ENCODE measurements around the gene TTC27. TPM values are rescaled to one million over a fixed set of nuclear protein-coding genes. Genes with fewer than 3 reads are reported as not detected.

The TTC27 gene
- total RNA-seq, 1 donor from 2014 or later, result 44.9 TPM

DNA sequence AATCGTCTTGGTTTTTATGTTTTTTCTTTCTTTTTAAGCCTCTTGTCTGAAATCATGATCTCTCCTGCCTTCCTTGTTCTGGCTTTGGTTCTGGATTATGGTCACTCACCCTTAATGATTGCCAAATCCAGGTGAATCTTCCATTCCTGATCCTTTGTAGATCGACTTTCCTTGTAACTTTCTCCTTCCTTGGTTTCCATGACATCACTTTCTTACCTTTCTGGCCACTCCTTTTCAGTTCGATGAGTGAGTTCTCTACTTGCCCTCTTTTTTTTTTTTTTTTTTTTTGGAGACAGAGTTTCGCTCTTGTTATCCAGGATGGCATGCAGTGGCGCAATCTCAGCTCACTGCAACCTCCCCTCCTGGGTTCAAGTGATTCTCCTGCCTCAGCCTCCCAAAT is 179.8 kb downstream of the TTC27 start:
- Mint-ChIP-seq H3K27ac (no peak overlapping the region), H3K9me3 (no peaks in the 10 kb centered on the region), H3K4me3 (ENCODE audit: low read depth) (no peak overlapping the region), H3K27me3 (ENCODE audit: low read depth) (no peaks in the 10 kb centered on the region), H3K36me3 (ENCODE audit: low read depth) (peaks cover 18% of the 10 kb centered on the region), H3K4me1 (ENCODE audit: low read depth) (no peaks in the 10 kb centered on the region)
- intact Hi-C loops (cut with micrococcal nuclease), result no loop called here
- DNase-seq (ENCODE audit: low spot score), result no peak

DNA sequence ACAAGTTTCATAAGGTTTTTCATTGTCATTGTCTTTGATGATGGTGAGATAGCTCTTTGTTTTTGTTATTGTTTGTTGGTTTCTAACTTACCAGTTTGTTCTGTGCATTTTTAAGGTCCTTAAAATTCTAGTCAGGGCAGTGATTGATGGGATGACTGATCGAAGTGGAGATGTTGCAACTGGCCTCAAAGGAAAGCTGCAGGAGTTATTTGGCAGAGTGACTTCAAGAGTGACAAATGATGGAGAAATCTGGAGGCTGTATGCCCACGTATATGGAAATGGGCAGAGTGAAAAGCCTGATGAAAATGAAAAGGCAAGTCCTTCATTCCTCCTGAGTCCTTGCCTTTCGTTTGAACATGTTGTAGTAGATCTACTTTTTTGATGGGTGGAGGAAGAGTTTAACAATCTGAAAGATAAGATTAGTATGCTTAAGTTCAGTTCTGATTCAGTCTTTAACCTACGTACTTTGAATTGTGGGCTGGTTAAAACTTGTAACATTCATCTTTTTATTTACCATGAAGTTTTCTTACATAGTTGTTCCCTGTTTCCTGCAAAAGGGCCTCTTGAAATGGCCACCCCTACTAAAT is 183.2 kb downstream of the TTC27 start:
- DNase-seq (ENCODE audit: low spot score), result no peak
- intact Hi-C loops (cut with micrococcal nuclease), result no loop called here
- Mint-ChIP-seq H3K27ac (no peak overlapping the region), H3K36me3 (ENCODE audit: low read depth) (peaks cover 22% of the 10 kb centered on the region), H3K4me1 (ENCODE audit: low read depth) (no peaks in the 10 kb centered on the region), H3K27me3 (ENCODE audit: low read depth) (no peaks in the 10 kb centered on the region), H3K9me3 (no peaks in the 10 kb centered on the region), H3K4me3 (ENCODE audit: low read depth) (no peak overlapping the region)

DNA sequence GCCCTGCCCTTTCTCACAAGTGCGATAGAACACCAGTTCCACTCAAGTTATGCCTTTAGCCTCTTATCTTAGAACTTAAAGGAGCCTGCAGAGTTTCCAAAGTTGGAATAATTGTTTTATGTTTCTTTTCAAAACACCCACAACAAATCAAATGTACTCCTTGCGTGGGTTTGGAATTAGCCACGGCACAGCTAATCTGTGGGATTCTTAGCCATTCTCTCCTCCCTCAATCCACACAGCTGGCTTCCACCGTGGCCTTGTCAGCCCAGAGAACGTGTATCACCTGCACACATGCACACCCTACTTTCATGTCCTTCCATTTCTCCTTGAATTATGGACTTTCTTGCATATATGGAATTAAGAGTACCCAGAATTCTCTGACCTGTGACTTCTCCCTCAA is 183.8 kb downstream of the TTC27 start:
- peaks cover 22% of the 10 kb centered on the region for H3K36me3 Mint-ChIP-seq (ENCODE audit: low read depth)
- no peak overlapping the region for H3K27ac Mint-ChIP-seq
- no peak for DNase-seq (ENCODE audit: low spot score)
- intact Hi-C loops (cut with micrococcal nuclease), result no loop called here
- H3K4me3 Mint-ChIP-seq (ENCODE audit: low read depth), result no peak overlapping the region
- H3K9me3 Mint-ChIP-seq, result no peaks in the 10 kb centered on the region
- no peaks in the 10 kb centered on the region for H3K27me3 Mint-ChIP-seq (ENCODE audit: low read depth)
- no peaks in the 10 kb centered on the region for H3K4me1 Mint-ChIP-seq (ENCODE audit: low read depth)

- H3K27me3 Mint-ChIP-seq (ENCODE audit: low read depth), result no peaks in the 10 kb centered on the region
- intact Hi-C loops (cut with micrococcal nuclease), result no loop called here
- no peaks in the 10 kb centered on the region for H3K9me3 Mint-ChIP-seq
- H3K27ac Mint-ChIP-seq, result no peak overlapping the region
- H3K4me3 Mint-ChIP-seq (ENCODE audit: low read depth), result no peak overlapping the region
- no peaks in the 10 kb centered on the region for H3K4me1 Mint-ChIP-seq (ENCODE audit: low read depth)
- H3K36me3 Mint-ChIP-seq (ENCODE audit: low read depth), result peaks cover 23% of the 10 kb centered on the region
- no peak for DNase-seq (ENCODE audit: low spot score)
These were observed 184.5 kb downstream of the TTC27 start for GRCh38 chr2:32812316-32812715.

DNA sequence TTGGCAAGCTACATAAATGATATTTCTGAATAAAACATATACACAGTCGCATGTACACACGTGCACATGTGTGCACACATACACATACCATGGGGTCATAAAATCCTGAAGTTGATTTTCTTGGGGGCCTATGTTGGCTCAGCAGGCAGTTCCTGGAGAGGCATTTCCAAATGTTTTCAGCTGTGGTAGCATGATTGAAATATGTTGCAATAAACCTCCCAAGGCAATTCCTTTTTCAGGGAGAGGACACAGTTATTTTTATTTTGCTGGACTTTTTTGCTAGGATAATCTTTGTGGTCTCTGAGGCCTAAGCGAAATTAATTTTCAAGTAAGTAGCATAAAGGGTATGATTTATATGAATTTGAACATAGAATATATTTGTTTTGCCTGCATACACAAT is 192.2 kb downstream of the TTC27 start:
- H3K27me3 Mint-ChIP-seq (ENCODE audit: low read depth), result no peaks in the 10 kb centered on the region
- H3K4me3 Mint-ChIP-seq (ENCODE audit: low read depth), result no peak overlapping the region
- H3K36me3 Mint-ChIP-seq (ENCODE audit: low read depth), result peaks cover 6% of the 10 kb centered on the region
- no peaks in the 10 kb centered on the region for H3K9me3 Mint-ChIP-seq
- intact Hi-C loops (cut with micrococcal nuclease), result no loop called here
- H3K27ac Mint-ChIP-seq, result no peak overlapping the region
- no peaks in the 10 kb centered on the region for H3K4me1 Mint-ChIP-seq (ENCODE audit: low read depth)
- no peak for DNase-seq (ENCODE audit: low spot score)

GRCh38 chr2:32820701-32821100 is 192.9 kb downstream of the TTC27 start:
- Mint-ChIP-seq H3K27ac (no peak overlapping the region), H3K4me1 (ENCODE audit: low read depth) (no peaks in the 10 kb centered on the region), H3K27me3 (ENCODE audit: low read depth) (no peaks in the 10 kb centered on the region), H3K36me3 (ENCODE audit: low read depth) (peaks cover 6% of the 10 kb centered on the region), H3K4me3 (ENCODE audit: low read depth) (no peak overlapping the region), H3K9me3 (no peaks in the 10 kb centered on the region)
- no peak for DNase-seq (ENCODE audit: low spot score)
- intact Hi-C loops (cut with micrococcal nuclease), result no loop called here

GRCh38 chr2:32824070-32824809 is 196.4 kb downstream of the TTC27 start:
- H3K4me3 Mint-ChIP-seq (ENCODE audit: low read depth), result no peak overlapping the region
- no peaks in the 10 kb centered on the region for H3K27me3 Mint-ChIP-seq (ENCODE audit: low read depth)
- no peaks in the 10 kb centered on the region for H3K36me3 Mint-ChIP-seq (ENCODE audit: low read depth)
- intact Hi-C loops (cut with micrococcal nuclease), result no loop called here
- no peak for DNase-seq (ENCODE audit: low spot score)
- H3K4me1 Mint-ChIP-seq (ENCODE audit: low read depth), result no peaks in the 10 kb centered on the region
- H3K27ac Mint-ChIP-seq, result no peak overlapping the region
- peaks cover 7% of the 10 kb centered on the region for H3K9me3 Mint-ChIP-seq

DNA sequence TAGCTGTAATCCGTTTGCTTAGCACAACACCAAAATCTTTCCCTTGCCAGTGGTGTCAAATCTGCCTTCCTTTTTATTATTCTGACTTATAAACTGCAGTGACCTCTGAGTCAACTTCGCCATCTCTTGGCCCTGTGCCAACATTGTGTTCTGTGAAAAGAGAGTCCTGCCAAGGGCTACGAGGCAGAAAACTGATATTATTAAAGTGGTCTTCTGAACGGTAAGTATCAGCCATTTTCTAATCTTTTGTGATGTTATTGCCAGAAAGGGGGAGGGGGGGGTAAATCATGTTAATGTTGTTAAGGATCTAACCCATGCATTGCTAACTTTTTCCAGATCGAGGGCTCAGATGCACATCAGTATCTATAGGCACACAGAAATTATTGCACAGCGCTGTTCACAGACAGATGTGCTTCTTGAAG is 197.5 kb downstream of the TTC27 start:
- no peak for DNase-seq (ENCODE audit: low spot score)
- Mint-ChIP-seq H3K9me3 (peaks cover 8% of the 10 kb centered on the region), H3K4me1 (ENCODE audit: low read depth) (no peaks in the 10 kb centered on the region), H3K36me3 (ENCODE audit: low read depth) (no peaks in the 10 kb centered on the region), H3K4me3 (ENCODE audit: low read depth) (no peak overlapping the region), H3K27ac (no peak overlapping the region), H3K27me3 (ENCODE audit: low read depth) (no peaks in the 10 kb centered on the region)
- intact Hi-C loops (cut with micrococcal nuclease), result no loop called here

- H3K27me3 Mint-ChIP-seq (ENCODE audit: low read depth), result no peaks in the 10 kb centered on the region
- DNase-seq (ENCODE audit: low spot score), result no peak
- H3K4me3 Mint-ChIP-seq (ENCODE audit: low read depth), result no peak overlapping the region
- H3K36me3 Mint-ChIP-seq (ENCODE audit: low read depth), result no peaks in the 10 kb centered on the region
- H3K9me3 Mint-ChIP-seq, result peaks cover 8% of the 10 kb centered on the region
- H3K27ac Mint-ChIP-seq, result no peak overlapping the region
- intact Hi-C loops (cut with micrococcal nuclease), result no loop called here
- peaks cover 2% of the 10 kb centered on the region for H3K4me1 Mint-ChIP-seq (ENCODE audit: low read depth)
These were observed 202.3 kb downstream of the TTC27 start for GRCh38 chr2:32830196-32830595.

DNA sequence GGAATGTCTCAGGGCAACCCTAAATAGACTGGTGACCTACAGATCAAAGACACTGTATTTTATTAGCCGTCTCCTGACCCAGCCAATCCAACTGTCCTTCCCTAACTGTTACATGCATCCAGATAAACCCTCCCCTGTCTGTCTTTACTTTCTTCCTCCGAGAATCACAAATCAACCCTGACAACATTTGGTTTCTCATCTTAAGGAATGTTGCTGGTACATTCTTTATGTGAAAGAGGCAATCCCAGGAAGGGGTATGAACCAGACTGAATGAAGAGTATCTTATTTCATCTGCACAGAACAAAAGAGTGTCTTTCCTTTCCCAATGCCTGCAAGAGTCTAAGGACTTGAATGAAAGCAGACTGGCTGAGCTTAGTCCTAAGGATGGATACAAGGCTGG is 205.0 kb downstream of the TTC27 start:
- Mint-ChIP-seq H3K36me3 (ENCODE audit: low read depth) (no peaks in the 10 kb centered on the region), H3K27ac (no peak overlapping the region), H3K4me3 (ENCODE audit: low read depth) (no peak overlapping the region), H3K4me1 (ENCODE audit: low read depth) (peaks cover 4% of the 10 kb centered on the region), H3K27me3 (ENCODE audit: low read depth) (peaks cover 2% of the 10 kb centered on the region), H3K9me3 (peaks cover 8% of the 10 kb centered on the region)
- no peak for DNase-seq (ENCODE audit: low spot score)
- intact Hi-C loops (cut with micrococcal nuclease), result no loop called here

DNA sequence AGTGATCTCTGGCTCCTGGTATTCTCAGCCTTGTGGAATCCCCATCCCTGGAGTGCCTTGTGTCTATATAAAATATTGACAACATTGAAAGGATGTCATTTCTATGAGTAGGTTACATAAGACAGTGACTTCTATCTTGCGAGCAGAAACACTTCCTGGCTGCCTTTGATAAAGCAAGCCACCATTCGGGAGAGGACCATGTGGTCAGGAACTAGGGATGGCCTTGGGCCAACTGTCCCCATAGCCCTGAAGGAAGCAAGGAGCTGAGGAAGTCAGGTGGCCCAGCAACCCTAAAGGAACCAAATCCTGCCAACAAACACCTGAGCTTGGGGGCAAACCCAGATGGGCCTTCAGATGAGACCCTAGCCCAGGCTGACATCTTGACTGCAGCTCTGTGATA is 205.9 kb downstream of the TTC27 start:
- no peaks in the 10 kb centered on the region for H3K36me3 Mint-ChIP-seq (ENCODE audit: low read depth)
- peaks cover 3% of the 10 kb centered on the region for H3K9me3 Mint-ChIP-seq
- no peak overlapping the region for H3K4me3 Mint-ChIP-seq (ENCODE audit: low read depth)
- H3K27me3 Mint-ChIP-seq (ENCODE audit: low read depth), result peaks cover 2% of the 10 kb centered on the region
- no peak for DNase-seq (ENCODE audit: low spot score)
- no peak overlapping the region for H3K27ac Mint-ChIP-seq
- intact Hi-C loops (cut with micrococcal nuclease), result no loop called here
- peaks cover 4% of the 10 kb centered on the region for H3K4me1 Mint-ChIP-seq (ENCODE audit: low read depth)

- Mint-ChIP-seq H3K4me1 (ENCODE audit: low read depth) (peaks cover 4% of the 10 kb centered on the region), H3K27ac (no peak overlapping the region), H3K9me3 (no peaks in the 10 kb centered on the region), H3K4me3 (ENCODE audit: low read depth) (no peak overlapping the region), H3K27me3 (ENCODE audit: low read depth) (peaks cover 2% of the 10 kb centered on the region), H3K36me3 (ENCODE audit: low read depth) (no peaks in the 10 kb centered on the region)
- no peak for DNase-seq (ENCODE audit: low spot score)
- intact Hi-C loops (cut with micrococcal nuclease), result no loop called here
These were observed 207.3 kb downstream of the TTC27 start for GRCh38 chr2:32835148-32835547.

- intact Hi-C loops (cut with micrococcal nuclease), result no loop called here
- Mint-ChIP-seq H3K4me3 (ENCODE audit: low read depth) (no peak overlapping the region), H3K9me3 (no peaks in the 10 kb centered on the region), H3K4me1 (ENCODE audit: low read depth) (peaks cover 4% of the 10 kb centered on the region), H3K27ac (no peak overlapping the region), H3K36me3 (ENCODE audit: low read depth) (no peaks in the 10 kb centered on the region), H3K27me3 (ENCODE audit: low read depth) (peaks cover 2% of the 10 kb centered on the region)
- DNase-seq (ENCODE audit: low spot score), result no peak
These were observed 209.1 kb downstream of the TTC27 start for GRCh38 chr2:32836933-32837332.

Measured in activated T-helper 2 cell treated with anti-CD3 and anti-CD28 coated beads, Interferon-gamma antibody, Interleukin-2, Interleukin-4, amounts not matched to agents 10 μg/mL and 5 μg/mL and 100 μg/mL, durations not matched to agents 14 hours and 24 hours and 36 hours (primary cell).